GM19035 (cell line): Measurements from ENCODE around the gene MYADM.
"Not testable (repeated sequence)": the region's sequence is repeated elsewhere in the genome, so short reads cannot be mapped to it uniquely, and the experiment has no call there.

Experiments
- ATAC-seq: cut with Tn5 transposase; IDR thresholded peaks from one replicate; pipeline ENCODE4 v1.9.1; 2021; ENCODE audit not compliant: unreplicated experiment

The MYADM gene, protein sequence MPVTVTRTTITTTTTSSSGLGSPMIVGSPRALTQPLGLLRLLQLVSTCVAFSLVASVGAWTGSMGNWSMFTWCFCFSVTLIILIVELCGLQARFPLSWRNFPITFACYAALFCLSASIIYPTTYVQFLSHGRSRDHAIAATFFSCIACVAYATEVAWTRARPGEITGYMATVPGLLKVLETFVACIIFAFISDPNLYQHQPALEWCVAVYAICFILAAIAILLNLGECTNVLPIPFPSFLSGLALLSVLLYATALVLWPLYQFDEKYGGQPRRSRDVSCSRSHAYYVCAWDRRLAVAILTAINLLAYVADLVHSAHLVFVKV

GRCh38 chr19:53867225-53868090 lies at the start of gene MYADM:
Gene MYADM (plus strand): TSS chr19:53867883. CDS start chr19:53873530, 5,647 bp downstream.
- peak; percentile 74 for ATAC-seq

GRCh38 chr19:53818756-53819155 lies 48.9 kb upstream of the MYADM start:
- ATAC-seq, result no peak

- no peak for ATAC-seq
Measured at GRCh38 chr19:53819861-53820260, 47.8 kb upstream of the MYADM start.

- no peak for ATAC-seq
Measured at GRCh38 chr19:53823380-53824120, 44.1 kb upstream of the MYADM start.

DNA sequence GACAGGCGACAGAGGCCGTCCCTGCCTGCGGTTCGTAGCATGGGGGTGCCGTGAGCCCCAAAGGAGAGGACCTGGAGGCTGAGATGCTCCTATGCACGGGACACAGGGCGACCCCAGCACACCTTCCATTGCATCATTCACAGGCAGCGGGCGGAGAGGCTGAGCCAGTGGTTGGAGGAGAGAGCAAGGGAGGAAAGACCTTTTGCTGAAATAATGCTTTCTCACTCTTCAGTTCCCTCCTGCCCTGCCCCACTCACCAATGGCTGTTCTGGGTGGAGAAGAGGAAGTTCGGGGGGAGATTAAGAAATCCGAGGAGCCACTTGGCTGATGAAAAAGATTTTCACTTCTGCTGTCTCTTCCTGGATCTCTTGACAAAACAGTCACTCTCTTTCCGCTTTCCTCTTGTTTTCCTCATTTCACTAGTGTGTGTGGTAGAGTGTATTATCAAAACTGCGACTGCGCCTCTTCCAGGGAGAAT lies 43.5 kb upstream of the MYADM start, which contains the start of gene NLRP12:
Gene NLRP12 (minus strand): TSS at position 181 of the 478 bp plus-strand sequence. CDS start 140 bp downstream, at position 41.
- ATAC-seq, result no peak

- no peak for ATAC-seq
Measured at GRCh38 chr19:53826876-53827275, 40.8 kb upstream of the MYADM start.

DNA sequence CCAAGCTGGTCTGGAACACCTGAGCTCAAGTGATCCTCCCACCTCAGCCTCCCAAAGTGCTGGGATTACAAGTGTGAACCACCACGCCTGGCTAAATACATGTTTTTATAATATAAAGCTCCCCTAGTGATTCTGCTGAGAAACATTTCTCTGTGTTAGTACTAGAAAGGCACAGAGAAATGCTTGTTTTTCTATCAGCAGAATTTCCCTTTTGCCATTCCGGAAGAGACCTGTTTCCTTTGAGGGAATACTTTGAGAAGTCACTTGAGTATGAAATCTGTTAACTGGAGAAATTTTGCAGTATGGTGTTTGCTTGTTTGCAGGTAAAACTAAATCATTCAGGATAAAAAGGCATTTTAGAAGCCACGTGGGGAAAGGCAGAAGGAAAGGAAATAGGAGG lies 39.2 kb upstream of the MYADM start:
- no peak for ATAC-seq

GRCh38 chr19:53832861-53833260 lies 34.8 kb upstream of the MYADM start:
- not testable (repeated sequence) for ATAC-seq

DNA sequence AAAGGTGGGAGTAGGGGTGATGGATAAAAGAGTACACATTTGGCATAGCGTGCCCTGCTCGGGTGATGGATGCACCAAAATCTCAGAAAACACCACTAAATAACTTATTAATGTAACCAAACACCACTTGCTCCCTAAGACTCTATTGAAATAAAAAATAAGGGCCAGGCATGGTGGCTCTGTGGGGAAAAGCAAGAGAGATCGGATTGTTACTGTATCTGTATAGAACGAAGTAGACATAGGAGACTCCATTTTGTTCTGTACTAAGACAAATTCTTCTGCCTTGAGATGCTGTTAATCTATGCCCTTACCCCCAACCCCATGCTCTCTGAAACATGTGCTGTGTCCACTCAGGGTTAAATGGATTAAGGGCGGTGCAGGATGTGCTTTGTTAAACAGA lies 29.2 kb upstream of the MYADM start:
- not testable (repeated sequence) for ATAC-seq

- not testable (repeated sequence) for ATAC-seq
Measured at GRCh38 chr19:53840241-53840640, 27.4 kb upstream of the MYADM start.

- not testable (repeated sequence) for ATAC-seq
Measured at GRCh38 chr19:53840914-53841313, 26.8 kb upstream of the MYADM start.

DNA sequence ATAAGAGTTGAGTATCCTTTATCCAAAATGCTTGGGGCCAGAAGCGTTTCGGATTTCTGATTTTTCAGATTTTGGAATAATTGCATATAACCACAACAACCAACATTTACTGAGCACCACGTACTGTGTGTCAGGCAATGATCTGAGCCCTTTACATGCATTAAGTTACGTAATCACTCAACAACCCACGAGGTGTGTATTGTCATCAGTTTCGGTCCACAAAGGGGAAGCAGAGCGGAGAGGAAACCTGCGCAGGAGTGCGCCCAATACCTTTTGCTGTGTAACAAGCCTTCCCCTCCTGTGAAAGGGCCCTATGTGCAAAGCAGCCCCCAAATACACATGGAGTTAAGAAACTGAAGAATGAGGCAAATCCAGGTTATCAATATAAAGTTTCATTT lies 22.8 kb upstream of the MYADM start:
- ATAC-seq, result no peak

DNA sequence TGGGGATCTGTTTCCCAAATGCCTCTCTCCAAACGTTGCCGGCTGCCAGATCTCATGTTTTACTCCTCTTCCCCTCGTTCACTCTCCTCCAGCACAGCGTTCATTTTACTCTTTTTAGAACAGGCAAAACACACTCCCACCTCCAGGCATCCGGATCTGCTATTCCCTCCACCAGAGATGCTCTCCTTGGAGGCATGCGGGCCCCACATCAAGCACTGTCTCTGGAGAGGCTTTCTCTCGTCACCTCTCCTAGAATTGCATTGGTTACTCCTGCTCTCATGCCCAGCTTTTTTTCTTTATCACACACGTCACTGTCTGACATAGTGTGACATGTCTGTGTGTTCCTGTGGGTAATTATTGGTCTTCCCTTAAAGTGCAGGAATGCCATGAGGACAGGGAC lies 20.1 kb upstream of the MYADM start:
- ATAC-seq, result no peak

- no peak for ATAC-seq
Measured at GRCh38 chr19:53849237-53849676, 18.4 kb upstream of the MYADM start.

GRCh38 chr19:53853707-53854106 lies 14.0 kb upstream of the MYADM start:
- ATAC-seq, result no peak

GRCh38 chr19:53864308-53864836 lies 3.3 kb upstream of the MYADM start:
- no peak for ATAC-seq

GRCh38 chr19:53865523-53865917 lies 2.2 kb upstream of the MYADM start:
- ATAC-seq, result no peak

- no peak for ATAC-seq
Measured at GRCh38 chr19:53865918-53866864, 1.5 kb upstream of the MYADM start.

- no peak for ATAC-seq
Measured at GRCh38 chr19:53866865-53867224, 838 bp upstream of the MYADM start.
